ENCODE results near the gene SRC.

SRC gene

GRCh38 chr20:37351689-37352607 is 6.0 kb downstream of the SRC start:
- DNase-seq, result no peak

GRCh38 chr20:37352608-37352980 is 6.7 kb downstream of the SRC start:
- DNase-seq, result no peak

- DNase-seq, result no peak
Measured at GRCh38 chr20:37353285-37353849, 7.4 kb downstream of the SRC start.

DNA sequence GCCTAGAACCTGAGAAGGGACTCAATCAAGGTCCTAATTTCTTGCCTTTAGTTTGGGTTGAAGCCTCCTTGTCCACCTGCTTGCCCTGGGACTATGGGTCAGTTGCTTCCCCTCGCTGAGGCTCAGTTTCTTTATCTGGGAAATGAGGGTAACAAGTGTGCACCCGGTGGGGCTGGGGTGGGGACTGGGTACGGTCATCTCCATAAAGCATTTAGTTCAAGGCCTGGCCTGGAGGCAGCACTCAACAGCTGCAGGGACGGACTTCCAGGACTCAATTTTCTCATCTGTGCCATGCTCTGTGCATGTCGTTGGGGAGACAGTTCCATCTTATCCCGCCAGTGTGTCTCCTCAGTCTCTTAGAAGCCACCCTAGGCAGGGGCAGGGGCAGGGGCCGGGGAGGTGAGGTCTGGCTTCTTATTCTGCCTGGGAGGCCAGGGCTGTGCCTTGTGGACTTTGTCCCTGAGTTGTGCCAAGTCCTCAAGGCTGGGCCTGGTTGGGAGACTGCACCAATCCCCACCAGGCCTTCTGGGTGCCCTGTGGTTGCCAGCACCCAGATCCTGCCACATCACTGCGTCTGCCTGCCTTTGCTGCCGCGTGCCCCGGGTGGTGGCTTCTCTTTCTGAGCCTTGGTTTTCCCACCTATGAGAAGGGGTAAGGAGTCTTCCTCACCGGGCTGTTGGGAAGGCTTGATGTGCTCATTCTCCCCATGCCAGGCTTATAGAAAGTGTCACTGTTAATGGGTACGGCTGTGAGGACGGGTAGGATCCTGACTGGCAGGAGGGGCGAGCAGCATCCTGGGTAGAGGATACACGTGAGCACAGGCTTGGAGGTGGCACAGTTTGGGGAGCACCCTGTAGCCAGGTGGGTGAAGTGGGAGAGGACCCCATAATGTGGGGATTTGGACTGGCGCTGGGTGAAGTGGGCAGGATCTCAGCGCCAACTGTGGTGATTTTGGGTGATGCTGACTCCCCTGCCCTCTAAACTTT is 8.6 kb downstream of the SRC start:
- DNase-seq, result no peak

- DNase-seq, result no peak
Measured at GRCh38 chr20:37355252-37356180, 9.6 kb downstream of the SRC start.

- no peak for DNase-seq
Measured at GRCh38 chr20:37356387-37356786, 10.4 kb downstream of the SRC start.

GRCh38 chr20:37356961-37357371 is 11.0 kb downstream of the SRC start:
- DNase-seq, result no peak

DNA sequence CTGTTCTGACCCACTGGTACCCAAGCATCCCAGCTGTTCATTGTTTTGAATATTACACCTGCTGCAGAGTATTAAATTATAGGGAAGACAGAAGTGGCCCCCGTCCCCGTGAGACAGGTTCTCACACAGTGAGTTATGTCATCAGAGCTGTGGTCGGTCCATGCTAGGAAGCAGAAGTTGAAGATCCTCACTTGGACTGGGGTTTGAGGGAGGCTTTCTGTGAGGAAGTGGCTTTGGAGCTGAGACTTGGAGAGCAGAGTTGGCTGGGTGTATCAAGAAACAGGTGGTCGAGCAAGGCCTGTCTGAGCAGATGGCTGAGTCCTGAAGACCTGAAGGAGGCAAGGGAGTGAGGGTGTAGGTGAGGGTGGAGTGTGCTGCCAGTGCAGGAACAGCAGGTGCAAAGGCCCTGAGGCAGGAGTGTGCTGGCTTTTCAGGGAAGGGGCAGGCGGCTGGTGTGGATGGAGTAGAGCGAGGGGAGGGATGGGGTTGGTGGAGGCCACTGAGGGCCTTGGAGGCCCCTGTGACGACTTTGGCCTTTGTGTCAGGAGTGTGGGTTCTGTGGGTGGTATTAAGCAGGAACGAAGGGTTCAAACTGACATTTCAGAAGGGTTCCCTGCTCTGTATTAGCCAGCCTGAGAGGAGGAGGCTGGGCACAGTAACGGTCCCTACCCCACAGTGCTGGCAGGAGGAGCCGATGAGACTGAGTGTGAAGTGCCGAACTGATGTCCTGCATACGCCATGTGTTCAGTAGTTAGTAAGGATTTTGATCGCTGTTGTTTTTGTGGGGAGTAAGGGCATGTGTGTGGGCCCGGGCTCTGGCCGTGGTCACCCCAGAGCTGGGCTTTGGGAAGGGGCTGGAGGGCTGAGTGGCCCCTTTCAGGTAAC is 11.8 kb downstream of the SRC start:
- no peak for DNase-seq

DNA sequence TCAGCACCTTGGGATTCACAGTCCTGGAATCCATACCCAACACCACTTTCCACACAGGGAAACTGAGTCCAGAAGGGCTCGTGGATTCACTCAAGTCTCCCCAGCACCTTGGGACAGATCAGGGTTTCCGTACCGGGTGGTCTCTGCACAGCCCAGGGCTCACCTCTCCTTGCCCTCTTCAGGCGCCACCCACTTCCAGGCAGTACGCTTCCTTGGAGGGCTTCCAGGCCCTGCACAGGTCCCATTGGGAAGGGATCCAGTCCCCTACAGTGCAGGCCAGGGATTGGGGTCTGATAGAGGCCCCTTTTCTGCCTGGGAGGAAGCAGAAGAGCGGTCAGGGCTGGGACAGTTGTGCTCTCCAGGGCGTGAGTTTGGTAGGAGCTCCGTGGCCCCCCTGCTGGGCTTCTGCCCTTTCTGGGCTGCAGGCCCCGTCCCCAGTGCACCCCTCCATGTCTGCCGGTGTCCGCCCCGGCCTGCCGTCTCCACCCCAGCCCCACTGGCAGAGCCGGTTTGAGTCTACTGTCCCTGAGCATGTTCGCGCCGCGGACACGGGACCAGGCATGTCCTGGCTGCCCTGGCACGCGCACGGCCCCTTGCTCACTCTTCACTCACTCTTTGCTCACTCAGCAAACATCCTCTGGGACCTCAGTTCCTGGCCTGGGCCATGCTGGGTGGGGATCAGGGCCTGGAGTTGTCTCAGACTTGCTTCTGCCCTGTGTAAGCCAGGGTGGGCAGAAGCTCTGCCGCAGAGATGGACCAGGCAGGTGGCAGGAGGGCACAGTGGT is 12.6 kb downstream of the SRC start:
- DNase-seq, result no peak

- DNase-seq, result no peak
Measured at GRCh38 chr20:37359331-37359730, 13.4 kb downstream of the SRC start.

- DNase-seq, result no peak
Measured at GRCh38 chr20:37359836-37360235, 13.9 kb downstream of the SRC start.

DNA sequence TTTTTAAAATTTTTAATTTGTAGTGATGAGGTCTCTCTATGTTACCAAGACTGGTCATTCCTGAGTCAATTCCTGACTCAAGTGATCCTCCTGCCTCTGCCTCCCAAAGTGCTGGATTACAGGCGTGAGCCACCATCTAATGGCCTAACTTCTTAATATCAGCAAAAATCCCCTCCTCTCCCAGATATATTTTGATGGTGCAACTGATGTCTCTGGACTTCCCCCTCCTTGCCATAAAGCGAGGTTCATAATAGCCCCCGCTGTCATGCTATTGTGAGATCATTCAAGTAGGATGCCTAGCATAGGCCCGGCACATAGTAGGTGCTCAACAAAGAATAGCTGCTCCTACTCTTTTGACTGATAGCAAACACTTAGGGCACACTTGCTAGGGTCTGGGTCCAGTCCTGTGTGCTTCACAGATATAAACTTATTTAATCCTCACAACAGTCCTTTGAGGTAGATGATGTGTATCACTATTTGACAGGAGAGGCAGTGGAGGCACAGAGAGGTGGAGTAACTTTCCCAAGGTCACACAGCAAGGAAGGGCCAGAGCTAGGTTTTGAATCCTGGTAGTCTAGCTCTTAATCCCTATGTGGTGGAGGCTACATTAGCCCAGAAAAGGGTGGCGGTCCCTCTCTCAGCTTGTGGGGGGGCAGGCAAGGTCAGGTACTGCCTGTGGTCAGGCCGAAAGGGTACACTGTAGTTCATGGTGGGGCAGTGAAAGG is 14.6 kb downstream of the SRC start:
- DNase-seq, result no peak

GRCh38 chr20:37361336-37361735 is 15.4 kb downstream of the SRC start:
- no peak for DNase-seq

DNA sequence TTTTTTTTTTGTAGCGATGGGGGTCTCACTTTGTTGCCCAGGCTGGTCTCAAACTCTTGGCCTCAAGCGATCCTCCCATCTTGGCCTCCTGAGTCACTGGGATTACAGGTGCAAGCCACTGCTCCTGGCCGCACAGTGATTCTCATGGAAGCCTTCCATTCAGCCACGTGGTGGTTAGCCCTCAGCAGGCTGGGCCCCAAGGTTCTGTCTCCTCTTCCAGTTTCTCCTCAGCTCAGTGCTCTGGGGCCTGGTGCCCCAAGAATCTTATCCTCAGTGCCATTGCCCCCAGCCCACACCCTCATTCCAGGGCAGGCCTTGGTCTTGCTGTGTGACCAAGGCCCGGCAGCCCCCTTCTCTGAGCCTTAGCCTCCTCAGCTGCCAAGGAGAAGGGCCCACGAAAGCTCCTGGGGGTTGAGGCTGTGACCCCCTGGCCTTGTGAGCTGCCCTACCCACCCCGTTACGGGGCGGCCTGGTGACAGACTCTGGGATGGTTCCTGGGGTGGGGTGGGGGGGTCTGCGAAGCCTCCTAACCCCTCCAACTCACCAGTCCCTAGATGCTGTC is 16.4 kb downstream of the SRC start:
- no peak for DNase-seq

- DNase-seq, result no peak
Measured at GRCh38 chr20:37362821-37363220, 16.9 kb downstream of the SRC start.

DNA sequence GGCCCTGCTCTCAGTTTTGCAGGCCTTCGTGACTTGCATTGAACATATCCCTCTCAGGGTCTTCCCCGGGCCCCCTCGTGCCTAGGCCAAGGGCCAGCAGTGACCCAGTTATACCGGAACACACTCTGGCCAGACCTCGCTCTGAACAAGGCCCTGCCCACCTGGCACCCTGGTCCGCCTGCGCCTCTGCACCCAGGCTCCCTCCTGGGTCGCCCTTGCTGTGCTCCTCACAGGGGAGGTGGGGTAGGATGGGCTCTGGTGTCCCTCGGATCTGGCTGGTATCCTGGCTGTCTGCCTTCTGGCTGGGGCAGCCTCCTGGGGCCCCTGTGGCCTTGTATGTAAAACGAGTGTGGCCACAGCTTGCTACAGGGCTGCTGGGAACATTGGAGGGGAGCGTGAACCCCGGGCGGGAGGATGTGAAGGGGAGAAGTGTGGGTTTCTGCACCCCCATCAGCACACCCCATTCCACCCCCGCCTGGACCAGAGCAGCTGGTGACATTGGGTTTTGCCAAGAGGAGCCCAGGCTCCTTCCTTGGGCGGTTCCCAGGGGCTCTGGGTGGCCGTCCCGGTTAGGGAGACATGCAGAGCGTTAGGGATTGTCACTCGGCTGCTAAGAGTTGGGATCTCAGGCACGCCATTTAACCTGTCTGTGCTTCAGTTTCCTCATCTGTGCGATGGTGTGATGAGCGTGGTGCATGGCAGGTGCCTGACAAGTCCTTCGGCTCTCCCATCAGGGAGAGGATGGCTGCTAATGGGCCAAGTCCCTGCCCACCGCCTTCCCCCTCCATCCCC is 17.5 kb downstream of the SRC start:
- no peak for DNase-seq

GRCh38 chr20:37364013-37364926 is 18.3 kb downstream of the SRC start:
- DNase-seq, result no peak
